Peyer's patch (tissue), 4 donors: ENCODE data around the gene CEACAM19.

Source experiments
- POLR2A ChIP-seq, 2 donors: fragments of 450-650 bp; IDR thresholded peaks; one replicate each; pipeline ENCODE4 v1.5.1; 2017; ENCODE audit warnings: antibody characterized with exemption in 2 of 2, mild to moderate bottlenecking in 2 of 2, moderate library complexity in 2 of 2
- TF ChIP-seq, protein P1 (sequence below), 6 experiments: fragments of 450-650 bp in 4 of 6; fragments of 200-600 bp in 2 of 6; sonication (generic) in 1 of 6; IDR thresholded peaks; one replicate each; pipeline ENCODE4 v1.5.1; 2017 to 2019; ENCODE audit warnings: antibody characterized with exemption in 6 of 6, mild to moderate bottlenecking in 3 of 6, moderate library complexity in 1 of 6

DNA sequence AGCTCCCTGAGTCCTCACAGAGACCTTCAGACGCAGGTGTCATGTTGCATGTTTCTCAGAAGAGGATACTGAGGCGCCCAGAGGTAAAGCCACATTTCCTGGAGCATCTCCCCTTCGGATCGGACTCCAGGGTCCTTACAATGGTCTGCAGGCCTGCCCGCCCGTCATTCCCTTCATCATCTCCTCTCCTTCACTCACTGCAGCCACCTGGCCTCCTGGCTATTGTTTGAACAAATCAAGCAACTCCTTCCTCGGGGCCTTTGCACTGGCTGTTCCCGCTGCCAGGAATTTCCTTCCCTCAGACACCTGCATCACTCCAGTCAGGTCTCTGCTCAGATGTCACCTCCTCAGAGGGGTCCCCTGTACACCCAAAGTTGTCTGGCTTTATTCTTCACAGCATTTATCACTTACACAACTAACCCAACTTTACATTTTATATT lies 48.0 kb downstream of the CEACAM19 start:
- TF ChIP-seq, protein P1, sequence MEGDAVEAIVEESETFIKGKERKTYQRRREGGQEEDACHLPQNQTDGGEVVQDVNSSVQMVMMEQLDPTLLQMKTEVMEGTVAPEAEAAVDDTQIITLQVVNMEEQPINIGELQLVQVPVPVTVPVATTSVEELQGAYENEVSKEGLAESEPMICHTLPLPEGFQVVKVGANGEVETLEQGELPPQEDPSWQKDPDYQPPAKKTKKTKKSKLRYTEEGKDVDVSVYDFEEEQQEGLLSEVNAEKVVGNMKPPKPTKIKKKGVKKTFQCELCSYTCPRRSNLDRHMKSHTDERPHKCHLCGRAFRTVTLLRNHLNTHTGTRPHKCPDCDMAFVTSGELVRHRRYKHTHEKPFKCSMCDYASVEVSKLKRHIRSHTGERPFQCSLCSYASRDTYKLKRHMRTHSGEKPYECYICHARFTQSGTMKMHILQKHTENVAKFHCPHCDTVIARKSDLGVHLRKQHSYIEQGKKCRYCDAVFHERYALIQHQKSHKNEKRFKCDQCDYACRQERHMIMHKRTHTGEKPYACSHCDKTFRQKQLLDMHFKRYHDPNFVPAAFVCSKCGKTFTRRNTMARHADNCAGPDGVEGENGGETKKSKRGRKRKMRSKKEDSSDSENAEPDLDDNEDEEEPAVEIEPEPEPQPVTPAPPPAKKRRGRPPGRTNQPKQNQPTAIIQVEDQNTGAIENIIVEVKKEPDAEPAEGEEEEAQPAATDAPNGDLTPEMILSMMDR (IDR thresholded peaks at IDR 0.05), result no peak
- TF ChIP-seq POLR2A (IDR thresholded peaks at IDR 0.05), result no peak
